ENCODE data around the gene ZC3H7B.
A peak's percentile ranks its signal among the peaks of the same experiment; 100 is the strongest.
"Not testable (repeated sequence)": the region's sequence is repeated elsewhere in the genome, so short reads cannot be mapped to it uniquely, and the experiment has no call there.

ZC3H7B gene

GRCh38 chr22:41382098-41382578, 80.8 kb downstream of the ZC3H7B start:
- peak; percentile 49 for DNase-seq (ENCODE audit: low read depth)

- no peak for DNase-seq (ENCODE audit: low read depth)
These were observed 81.3 kb downstream of the ZC3H7B start for GRCh38 chr22:41382610-41383009.

GRCh38 chr22:41383085-41383484, 81.8 kb downstream of the ZC3H7B start:
- no peak for DNase-seq (ENCODE audit: low read depth)

GRCh38 chr22:41384128-41384527, 82.8 kb downstream of the ZC3H7B start:
- DNase-seq (ENCODE audit: low read depth) = no peak

- no peak for DNase-seq (ENCODE audit: low read depth)
These were observed 86.0 kb downstream of the ZC3H7B start for GRCh38 chr22:41387341-41387740.

GRCh38 chr22:41394012-41394356, 92.7 kb downstream of the ZC3H7B start:
- DNase-seq (ENCODE audit: low read depth) = no peak

- DNase-seq (ENCODE audit: low read depth) = no peak
These were observed 94.4 kb downstream of the ZC3H7B start for GRCh38 chr22:41395531-41396240.

GRCh38 chr22:41397143-41397811, 96.0 kb downstream of the ZC3H7B start:
- no peak for DNase-seq (ENCODE audit: low read depth)

- no peak for DNase-seq (ENCODE audit: low read depth)
These were observed 97.6 kb downstream of the ZC3H7B start for GRCh38 chr22:41398921-41399320.

- DNase-seq (ENCODE audit: low read depth) = no peak
These were observed 100.7 kb downstream of the ZC3H7B start for GRCh38 chr22:41401781-41402648.

- not testable (repeated sequence) for DNase-seq (ENCODE audit: low read depth)
These were observed 101.5 kb downstream of the ZC3H7B start for GRCh38 chr22:41402851-41403250.

- peak; percentile 60 for DNase-seq (ENCODE audit: low read depth)
These were observed 102.4 kb downstream of the ZC3H7B start for GRCh38 chr22:41403532-41404318.

GRCh38 chr22:41405588-41405987, 104.3 kb downstream of the ZC3H7B start:
- no peak for DNase-seq (ENCODE audit: low read depth)

GRCh38 chr22:41406410-41406809, 105.1 kb downstream of the ZC3H7B start:
- no peak for DNase-seq (ENCODE audit: low read depth)

- DNase-seq (ENCODE audit: low read depth) = no peak
These were observed 106.1 kb downstream of the ZC3H7B start for GRCh38 chr22:41407433-41407832.

GRCh38 chr22:41408665-41409064, 107.3 kb downstream of the ZC3H7B start:
- no peak for DNase-seq (ENCODE audit: low read depth)

All from T-helper 22 cell (primary cell).